Measurements from ENCODE around the gene ADAP1.

The ADAP1 gene

DNA sequence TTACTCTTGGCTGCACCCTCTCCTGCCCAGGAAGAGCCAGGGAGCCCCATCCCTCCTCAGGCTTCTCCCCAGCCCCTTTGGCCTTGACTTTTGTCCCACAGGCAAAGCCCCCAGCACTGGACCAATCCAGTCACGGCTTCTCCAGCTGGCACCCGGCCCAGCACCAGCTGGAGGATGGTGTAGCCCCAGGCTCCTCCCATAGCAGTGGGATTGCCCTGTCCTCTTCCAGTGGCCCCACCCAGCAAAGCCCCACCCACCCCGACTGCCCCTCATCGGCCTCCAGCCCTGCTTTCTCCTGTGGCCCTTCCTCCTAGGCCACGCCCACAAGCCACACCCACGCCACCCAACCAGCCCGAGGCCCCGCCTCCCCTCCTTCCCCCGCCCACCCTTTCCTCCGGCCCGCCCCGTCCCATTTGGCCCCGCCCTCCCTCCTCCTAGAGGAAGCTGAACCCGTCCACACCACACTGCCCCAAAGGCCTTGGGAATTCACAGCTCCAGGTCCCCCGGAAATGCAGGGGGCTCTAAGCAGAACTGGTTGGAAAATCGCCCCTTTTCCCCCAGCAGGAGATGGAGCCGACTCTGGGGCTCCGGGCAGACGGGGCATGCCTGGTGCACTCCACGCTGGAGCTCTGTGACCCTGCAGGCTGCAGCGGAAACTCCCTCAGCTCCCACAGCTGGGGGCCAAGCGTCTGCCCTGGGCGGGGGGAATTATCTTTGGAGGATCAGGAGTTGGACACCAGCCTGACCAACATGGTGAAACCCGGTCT lies 52.9 kb downstream of the ADAP1 start:
- DNase-seq: peak; percentile 63
- in situ Hi-C loops (cut with MboI; ENCODE audit: low pct_unique_long_range_greater_than_20kb, low sequenced_read_pairs): no loop called here

DNA sequence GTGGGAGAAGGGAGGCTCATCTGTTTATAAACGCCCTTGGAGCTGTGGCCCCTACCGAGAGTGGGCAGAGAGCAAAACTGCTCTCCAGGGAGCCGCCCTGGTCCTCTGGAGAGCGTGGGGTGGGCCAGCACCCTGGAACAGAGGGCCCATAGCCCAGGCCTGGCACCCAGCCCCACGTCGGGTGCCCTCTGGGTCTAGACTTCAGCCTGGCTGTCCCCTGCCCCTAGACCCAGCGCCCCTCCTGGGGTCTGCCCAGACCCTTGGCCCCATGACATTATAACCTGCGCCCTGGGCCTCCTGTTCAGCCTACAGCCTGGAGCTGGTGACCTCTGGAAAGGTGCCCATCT lies 53.5 kb downstream of the ADAP1 start:
- DNase-seq: no peak
- in situ Hi-C loops (cut with MboI; ENCODE audit: low pct_unique_long_range_greater_than_20kb, low sequenced_read_pairs): no loop called here

DNA sequence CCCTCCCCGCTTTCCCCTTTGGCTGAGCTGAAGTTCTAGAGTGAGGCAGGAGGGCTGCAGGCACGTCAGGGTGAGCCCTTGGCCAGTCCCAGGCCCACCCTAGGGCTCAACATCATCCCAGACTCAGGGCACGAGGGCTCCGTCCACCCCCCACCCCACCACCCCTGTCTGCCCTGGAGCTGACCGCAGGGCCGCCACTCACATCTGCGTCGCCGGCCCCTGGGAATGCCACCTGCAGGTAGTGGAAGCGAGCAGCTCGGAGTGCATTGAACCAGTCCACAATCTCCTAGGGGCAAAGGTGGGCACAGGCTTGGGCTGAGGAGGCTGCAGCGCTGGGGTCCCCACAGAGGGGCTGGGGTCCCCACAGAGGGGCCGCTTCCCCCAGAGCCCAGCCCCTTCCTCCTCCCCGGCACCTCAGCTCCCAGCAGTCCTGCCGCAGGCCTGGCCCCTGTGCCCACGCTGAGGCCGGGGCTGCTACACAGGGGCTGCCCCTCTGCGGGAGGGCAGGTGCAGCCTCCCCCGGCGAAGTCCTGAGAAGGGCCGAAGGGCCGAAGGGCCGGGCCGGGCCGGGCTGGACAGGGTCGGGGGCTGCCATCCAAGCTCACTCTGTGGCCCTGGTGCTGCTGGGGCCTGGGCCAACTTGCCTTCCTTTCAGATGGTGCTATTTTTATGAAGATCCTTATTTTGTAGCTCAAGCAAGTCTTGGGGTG lies 54.0 kb downstream of the ADAP1 start:
- DNase-seq: no peak
- in situ Hi-C loops (cut with MboI; ENCODE audit: low pct_unique_long_range_greater_than_20kb, low sequenced_read_pairs): no loop called here

DNA sequence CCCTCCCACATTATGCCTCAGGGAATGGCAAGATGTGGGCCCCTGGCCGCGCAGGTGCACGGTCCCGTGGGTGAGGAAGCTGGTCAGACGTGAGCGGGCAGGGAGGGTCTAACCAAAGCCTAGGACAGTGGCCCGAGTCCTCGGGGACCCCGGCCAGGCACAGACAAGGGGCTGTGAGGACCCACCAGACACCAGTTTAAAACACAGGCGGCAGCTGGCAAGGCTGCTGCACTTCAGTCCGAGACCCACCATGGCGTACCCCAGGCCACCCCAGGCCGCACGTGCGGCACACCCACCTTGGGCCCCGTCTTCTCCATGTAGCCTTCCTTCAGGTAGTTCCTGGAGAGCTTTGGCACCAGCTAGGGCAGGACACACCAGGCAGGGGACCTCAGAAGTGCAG lies 54.7 kb downstream of the ADAP1 start:
- in situ Hi-C loops (cut with MboI; ENCODE audit: low pct_unique_long_range_greater_than_20kb, low sequenced_read_pairs): no loop called here
- DNase-seq: no peak

DNA sequence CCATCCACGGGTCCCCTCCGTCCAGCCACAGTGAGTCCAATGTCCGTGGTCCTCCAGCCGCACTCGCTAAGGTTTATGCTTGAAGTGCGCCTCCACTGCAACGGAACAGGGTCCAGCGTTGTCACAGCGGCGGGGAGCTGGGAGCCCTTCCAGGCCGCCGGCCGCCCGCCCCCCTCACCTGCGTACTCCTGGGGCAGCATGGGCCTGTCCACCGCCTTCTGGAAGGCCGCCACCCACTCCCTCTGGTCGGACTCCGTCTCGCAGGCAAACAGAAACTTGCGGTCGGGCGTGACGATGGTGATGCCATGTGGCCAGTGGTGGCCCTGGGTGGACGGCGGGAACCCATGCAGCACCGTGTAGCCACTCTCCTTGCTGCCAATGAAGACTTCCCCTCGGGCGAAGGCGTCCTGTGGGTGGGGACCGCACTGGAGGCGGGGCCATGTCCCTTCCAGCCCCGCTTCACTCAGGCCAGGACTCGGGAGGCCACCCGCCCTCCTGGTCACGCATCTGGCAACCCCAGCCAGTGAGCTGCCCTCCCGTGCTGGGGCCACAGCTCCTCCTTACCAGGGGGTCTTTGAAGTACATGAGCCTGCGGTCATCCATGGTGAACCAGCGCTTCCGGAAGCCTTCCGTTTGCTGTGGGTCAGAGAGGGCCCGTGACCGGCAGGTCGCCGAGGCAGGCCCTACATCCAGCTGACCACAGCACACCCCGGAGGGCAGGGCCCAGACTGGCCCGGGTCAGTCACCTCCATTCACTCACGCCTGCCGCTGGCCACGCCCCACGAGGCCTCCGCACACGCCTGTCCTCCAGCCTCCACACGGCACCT lies 55.4 kb downstream of the ADAP1 start:
- no peak for DNase-seq
- in situ Hi-C loops (cut with MboI; ENCODE audit: low pct_unique_long_range_greater_than_20kb, low sequenced_read_pairs): no loop called here

DNA sequence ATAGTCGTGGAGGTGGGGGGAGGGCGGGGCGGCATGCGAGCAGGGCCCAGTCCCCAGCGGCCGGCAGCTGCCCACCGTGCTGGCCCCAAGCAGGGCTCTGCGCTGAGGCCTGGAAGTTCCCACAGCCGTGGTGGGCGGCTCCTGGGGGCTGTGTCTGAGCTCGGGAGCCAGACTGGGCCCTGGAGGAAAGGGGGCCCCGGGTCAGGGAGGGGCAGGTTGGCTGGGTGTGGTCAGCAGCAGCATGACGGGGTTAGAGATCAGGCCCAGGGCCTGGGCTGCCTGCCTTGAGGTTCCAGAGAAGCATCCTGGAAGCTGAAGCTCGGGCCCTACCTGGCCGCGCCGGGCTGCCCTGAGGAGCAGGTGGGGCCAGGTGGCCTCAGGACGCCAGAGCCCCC lies 56.0 kb downstream of the ADAP1 start:
- DNase-seq: no peak
- in situ Hi-C loops (cut with MboI; ENCODE audit: low pct_unique_long_range_greater_than_20kb, low sequenced_read_pairs): no loop called here

DNA sequence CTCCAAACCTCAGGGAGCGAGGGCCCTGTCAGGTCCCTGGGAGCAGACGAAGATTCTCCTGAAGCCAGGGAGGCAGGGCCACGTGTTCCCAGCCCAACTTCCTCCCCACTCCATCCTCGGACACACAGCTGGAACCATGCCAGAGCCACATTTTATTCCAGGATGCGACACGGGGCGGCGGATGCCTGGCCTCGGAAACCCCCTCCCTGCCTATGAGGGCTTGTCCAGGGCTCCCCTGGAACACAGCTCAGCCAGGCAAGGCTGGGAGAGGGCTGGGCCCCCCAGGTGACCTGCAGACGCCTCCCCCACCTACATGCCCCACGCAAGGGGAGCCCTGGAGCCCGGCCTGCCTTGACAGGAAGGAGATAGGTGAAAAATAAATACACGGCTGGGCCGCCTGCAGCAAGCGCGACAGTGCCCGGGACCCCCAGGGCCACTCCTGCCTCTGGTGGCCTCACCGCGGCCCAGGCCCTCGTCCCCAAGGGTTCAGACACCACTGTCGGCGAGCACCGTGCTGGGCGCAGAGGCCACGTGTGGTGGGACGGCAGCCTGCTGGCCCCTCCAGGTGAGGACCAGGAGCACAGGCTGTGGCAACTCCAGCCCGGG lies 56.6 kb downstream of the ADAP1 start:
- in situ Hi-C loops (cut with MboI; ENCODE audit: low pct_unique_long_range_greater_than_20kb, low sequenced_read_pairs): no loop called here
- no peak for DNase-seq

DNA sequence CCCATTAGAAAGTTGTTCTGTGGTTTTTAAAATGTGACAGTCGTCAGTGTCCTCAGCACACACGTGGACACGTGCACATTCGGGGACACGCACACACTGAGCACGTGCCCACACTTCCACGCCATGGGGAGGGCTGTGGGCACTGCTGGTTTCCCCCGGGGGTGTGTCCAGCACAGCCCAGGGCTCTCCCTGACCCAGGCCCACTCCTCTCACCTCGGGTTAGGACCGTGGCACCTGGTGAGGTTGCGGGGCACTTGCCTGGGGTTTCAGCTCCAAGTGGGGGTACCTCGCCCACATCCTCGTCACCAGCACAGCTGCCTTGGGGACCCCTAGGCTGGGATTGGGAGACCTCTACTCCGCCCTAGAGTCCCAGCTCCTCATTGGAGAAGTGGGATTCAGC lies 57.4 kb downstream of the ADAP1 start:
- DNase-seq: no peak
- in situ Hi-C loops (cut with MboI; ENCODE audit: low pct_unique_long_range_greater_than_20kb, low sequenced_read_pairs): no loop called here

DNA sequence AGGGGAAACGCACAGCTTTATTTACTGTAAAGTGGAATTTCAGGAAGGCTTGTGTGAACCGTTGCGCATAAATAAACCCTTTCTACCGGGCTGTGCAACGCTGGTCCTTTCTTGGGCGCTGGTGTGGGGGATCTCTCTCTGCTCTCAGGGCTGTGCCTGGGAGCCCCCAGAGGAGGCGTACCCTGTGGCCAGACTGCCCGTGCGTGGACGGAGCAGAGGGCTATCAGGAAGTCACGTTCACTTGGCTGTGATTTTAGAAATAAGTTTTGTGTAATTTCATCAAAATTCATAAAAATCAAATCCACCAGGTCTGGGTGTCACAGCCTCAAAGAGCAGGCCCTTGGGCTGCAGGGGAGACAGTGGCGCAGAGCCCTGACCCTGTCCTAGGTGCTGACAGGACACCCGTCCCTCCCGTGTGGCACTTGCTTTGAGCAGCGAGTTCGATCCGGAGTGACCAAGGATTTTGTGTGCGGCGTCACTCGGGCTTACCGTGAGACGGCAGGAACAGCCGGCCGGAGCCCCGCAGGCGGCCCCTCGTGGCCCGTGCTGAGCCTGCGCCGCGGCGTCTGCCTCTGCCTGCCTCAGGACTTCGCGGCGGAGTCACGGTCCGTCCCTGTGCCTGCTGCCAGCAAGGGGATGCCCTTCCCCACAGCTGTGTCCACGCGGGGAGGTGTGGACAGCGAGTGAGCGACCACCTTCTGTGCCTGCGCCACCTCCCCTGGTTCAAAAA lies 58.0 kb downstream of the ADAP1 start:
- in situ Hi-C loops (cut with MboI; ENCODE audit: low pct_unique_long_range_greater_than_20kb, low sequenced_read_pairs): no loop called here
- no peak for DNase-seq

DNA sequence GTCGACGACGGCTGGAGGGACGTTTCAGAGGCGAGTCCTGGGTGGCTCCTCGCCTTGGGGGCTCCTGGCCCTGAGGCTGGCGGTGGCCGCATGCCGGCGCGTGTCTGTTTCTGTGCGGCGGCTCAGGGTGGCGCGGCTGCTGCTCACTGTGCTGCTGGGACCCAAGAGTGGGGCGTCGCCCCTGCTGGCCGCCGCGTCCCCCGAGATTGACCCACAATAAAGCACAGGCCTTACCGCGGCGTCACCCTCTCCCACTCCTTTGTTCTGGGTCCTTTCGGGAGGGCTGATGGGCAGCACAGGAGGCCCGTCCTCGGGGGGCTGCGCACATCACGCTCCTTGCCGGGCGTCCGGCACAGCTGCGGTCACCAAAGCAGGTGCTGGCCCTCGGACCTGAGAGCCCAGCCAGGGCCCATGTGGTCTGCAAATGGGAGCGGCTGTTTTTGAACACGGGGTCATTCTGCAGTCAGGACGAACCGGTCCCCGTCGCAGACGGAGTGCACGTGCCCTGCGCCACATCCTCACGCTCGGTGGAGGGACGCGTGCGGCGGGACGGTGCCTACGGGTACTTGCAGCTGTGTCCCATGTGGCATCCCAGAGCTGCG lies 58.9 kb downstream of the ADAP1 start:
- DNase-seq: no peak
- in situ Hi-C loops (cut with MboI; ENCODE audit: low pct_unique_long_range_greater_than_20kb, low sequenced_read_pairs): no loop called here

DNA sequence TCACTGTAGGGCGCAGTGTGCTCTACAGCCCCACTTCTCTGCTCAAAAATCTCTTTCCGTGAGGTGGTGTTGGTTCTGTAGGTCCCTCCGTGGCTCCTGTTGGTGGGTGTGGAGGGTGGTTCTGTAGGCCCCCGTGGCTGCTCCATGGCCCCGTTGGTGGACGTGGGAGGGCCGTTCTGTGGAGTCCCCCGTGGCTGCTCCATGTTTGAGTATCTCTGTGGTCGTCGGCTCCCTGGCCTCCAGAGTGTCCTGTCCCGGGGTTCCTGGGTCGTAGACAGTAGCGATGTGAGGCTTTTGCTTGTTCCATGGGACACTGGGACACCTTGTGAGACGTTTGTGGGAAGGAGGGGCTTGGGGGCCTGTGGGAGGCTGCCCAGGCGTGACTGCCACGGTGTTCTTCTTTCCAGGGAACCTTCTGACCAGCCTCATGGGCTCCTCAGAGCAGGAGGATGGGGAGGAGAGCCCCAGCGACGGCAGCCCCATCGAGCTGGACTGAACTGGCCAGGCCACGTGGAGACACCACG lies 59.5 kb downstream of the ADAP1 start:
- DNase-seq: no peak
- in situ Hi-C loops (cut with MboI; ENCODE audit: low pct_unique_long_range_greater_than_20kb, low sequenced_read_pairs): no loop called here

DNA sequence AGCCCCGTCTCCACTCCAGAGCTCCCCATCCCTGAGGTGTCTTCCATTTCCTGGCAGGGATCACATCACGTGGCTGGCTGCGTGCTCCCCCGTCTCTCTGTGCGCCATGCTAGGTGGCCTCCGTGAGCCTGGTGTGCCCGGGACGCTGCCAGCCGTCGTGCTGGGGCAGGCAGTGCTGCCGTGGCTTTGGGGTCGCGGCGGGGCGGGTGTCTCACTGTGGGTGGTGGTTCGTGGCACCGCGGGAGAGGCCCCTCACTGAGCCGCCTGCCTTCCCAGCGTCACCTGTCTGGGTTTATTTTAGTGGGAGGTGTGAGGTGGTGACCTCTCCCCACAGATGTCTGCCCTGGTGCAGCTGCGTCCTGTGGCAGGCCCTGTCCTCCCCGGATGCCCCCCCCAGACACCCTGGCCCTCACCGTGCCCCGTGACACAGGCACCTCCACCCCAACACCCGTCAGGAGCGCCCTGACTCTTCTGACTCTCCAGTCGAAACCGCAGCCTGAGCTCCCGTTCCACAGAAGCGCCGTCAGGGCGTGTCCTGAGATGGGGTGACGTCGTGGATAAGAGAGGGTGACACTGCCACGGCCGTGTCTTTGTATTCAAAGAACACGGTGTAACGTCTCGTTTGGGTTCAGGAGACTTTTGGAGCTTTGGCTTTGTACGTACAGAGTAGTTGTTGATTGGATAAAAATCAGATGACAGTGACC lies 60.2 kb downstream of the ADAP1 start:
- in situ Hi-C loops (cut with MboI; ENCODE audit: low pct_unique_long_range_greater_than_20kb, low sequenced_read_pairs): no loop called here
- DNase-seq: no peak

DNA sequence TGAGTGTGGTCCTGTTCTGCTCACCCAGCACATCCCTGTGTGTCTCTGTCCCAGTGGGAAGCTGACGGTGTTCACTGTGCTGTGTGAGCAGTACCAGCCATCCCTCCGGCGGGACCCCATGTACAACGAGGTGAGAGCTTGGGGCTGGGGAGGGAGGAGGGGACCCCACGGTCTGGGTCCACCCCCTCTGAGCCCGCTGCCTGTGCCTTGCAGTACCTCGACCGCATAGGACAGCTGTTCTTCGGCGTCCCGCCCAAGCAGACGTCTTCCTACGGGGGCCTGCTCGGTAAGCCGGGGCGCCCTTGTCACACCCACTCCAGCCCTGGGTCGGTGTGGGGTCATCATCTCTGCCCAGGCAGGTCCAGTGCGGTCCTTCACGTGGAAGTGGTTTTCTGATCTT lies 60.8 kb downstream of the ADAP1 start:
- in situ Hi-C loops (cut with MboI; ENCODE audit: low pct_unique_long_range_greater_than_20kb, low sequenced_read_pairs): no loop called here
- no peak for DNase-seq

DNA sequence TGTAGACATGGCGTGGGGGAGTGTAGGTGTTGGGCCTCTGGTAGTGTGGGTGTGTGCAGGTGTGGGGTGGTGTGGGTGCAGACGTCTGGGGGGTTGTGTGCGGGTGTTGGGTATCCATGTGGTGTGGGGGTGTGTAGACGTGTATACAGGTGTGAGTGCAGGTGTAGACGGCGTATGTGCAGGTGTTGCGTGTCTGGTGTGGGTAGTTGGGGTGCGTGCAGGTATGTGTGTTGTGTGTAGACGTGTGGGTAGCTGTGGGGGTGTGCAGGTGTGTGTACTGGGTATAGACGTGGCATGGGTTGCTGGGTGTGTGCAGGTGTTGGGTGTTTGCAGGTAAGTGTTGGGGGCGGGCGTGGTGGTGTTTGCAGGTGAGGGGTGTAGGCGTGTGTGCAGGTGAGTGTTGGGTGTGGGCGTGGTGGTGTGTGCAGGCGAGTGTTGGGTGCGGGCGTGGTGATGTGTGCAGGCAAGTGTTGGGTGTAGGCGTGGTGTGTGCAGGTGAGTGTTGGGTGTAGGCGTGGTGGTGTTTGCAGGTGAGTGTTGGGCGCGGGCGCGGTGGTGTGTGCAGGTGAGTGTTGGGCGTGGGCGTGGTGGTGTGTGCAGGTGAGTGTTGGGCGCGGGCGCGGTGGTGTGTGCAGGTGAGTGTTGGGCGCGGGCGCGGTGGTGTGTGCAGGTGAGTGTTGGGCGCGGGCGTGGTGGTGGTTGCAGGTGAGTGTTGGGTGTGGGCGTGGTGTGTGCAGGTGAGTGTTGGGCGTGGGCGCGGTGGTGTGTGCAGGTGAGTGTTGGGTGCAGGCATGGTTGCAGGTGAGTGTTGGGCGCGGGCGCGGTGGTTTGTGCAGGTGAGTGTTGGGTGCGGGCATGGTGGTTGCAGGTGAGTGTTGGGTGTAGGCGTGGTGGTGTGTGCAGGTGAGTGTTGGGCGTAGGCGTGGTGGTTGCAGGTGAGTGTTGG lies 61.6 kb downstream of the ADAP1 start:
- no peak for DNase-seq
- in situ Hi-C loops (cut with MboI; ENCODE audit: low pct_unique_long_range_greater_than_20kb, low sequenced_read_pairs): no loop called here

DNA sequence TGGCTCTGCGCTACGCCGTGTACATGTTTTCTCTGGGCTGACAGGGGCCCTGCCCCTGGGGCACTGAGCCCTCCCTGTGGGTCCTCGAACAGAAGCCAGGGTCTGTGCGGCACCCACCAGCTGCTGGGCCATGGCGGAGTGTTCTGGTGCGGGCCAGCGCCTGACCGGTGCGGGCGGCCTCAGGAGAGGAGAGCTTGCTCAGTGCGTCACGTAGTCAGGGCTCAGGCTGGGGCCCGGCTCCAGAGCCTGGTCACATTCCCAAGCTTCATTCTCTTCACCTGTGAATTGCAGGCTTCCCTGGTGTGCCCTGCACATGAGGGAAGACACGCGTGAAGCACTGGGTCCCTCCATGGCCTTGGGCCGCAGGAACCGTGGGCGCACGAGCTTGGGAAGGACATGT lies 62.7 kb downstream of the ADAP1 start:
- in situ Hi-C loops (cut with MboI; ENCODE audit: low pct_unique_long_range_greater_than_20kb, low sequenced_read_pairs): no loop called here
- no peak for DNase-seq

DNA sequence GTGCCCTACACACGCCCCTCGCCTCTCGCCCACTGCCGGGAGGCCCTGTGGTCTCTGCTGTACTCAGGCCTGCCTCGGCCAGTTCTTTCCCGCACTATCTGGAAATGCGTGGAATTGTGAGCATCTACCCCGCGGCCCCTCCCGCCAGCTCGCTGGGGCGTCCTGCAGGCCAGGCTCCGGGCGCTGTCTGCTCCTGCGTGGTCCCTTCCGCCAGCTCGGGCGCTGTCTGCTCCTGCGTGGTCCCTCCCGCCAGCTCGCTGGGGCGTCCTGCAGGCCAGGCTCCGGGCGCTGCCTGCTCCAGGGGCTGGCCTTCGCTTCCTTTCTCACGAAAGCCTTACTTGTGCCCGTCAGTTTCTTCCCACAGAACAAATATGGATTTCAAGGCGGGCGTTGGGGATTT lies 63.2 kb downstream of the ADAP1 start:
- no peak for DNase-seq
- in situ Hi-C loops (cut with MboI; ENCODE audit: low pct_unique_long_range_greater_than_20kb, low sequenced_read_pairs): no loop called here

DNA sequence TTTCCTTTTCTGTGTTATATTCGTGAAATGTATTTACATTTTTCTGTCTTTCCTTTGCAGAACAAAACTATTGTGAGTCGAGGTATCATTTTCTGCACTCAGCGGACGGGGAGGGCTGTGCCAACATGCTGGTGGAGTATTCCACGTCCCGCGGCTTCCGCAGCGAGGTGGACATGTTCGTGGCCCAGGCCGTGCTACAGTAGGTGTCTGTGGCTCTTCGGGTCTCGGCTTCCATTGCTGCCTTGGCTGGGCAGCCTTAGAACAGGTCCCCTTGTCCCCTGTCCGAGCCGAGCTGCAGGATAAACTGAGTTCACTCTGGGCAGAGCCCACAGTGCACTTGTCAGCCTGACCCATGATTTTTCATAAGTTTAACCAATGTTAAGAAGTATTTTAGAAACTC lies 63.6 kb downstream of the ADAP1 start:
- in situ Hi-C loops (cut with MboI; ENCODE audit: low pct_unique_long_range_greater_than_20kb, low sequenced_read_pairs): no loop called here
- DNase-seq: no peak
